Testis (tissue), 3 donors: Measurements from ENCODE around the gene SPRYD3. TPM values are rescaled to one million over a fixed set of nuclear protein-coding genes. Genes with fewer than 3 reads are reported as not detected.

ENCODE experiments used
- DNase-seq: peaks from one replicate; pipeline ENCODE4 v3.0.0-alpha.2; 2019
- H3K27ac ChIP-seq, 2 donors: fragments of 200-600 bp; sonication (generic); one replicate each; pipeline ENCODE4 v1.5.1; 2019
- H3K27me3 ChIP-seq: fragments of 200-600 bp; sonication (generic); one replicate; pipeline ENCODE4 v1.5.1; 2019
- H3K36me3 ChIP-seq: fragments of 200-600 bp; sonication (generic); one replicate; pipeline ENCODE4 v1.5.1; 2017; ENCODE audit warnings: low read depth; ENCODE audit errors: missing control alignments
- H3K4me1 ChIP-seq: fragments of 200-600 bp; sonication (generic); one replicate; pipeline ENCODE4 v1.5.1; 2019
- H3K4me3 ChIP-seq, 2 donors: fragments of 200-600 bp; sonication (generic); one replicate each; pipeline ENCODE4 v1.5.1; 2017 to 2019
- H3K9me3 ChIP-seq: fragments of 200-600 bp; sonication (generic); one replicate; pipeline ENCODE4 v1.5.1; 2017
- CTCF ChIP-seq, 3 experiments: fragments of 450-650 bp in 2 of 3; fragments of 200-600 bp in 1 of 3; sonication (generic) in 1 of 3; IDR thresholded peaks; one replicate each; pipeline ENCODE4 v1.5.1; 2016 to 2019; ENCODE audit warnings: antibody characterized with exemption in 3 of 3, mild to moderate bottlenecking in 2 of 3, moderate library complexity in 1 of 3
- POLR2A ChIP-seq: fragments of 450-650 bp; IDR thresholded peaks from one replicate; pipeline ENCODE4 v1.6.1; 2017; ENCODE audit warnings: antibody characterized with exemption, mild to moderate bottlenecking, moderate library complexity
- WGBS, 2 donors: methylation state at CpG; one replicate each; pipeline ENCODE4 v1.1.5; 2018; 5-methylcytosine and 5-hydroxymethylcytosine counted together
- intact Hi-C: fragments of 100-400 bp; cut with DNase I; formaldehyde crosslinking; loops from one replicate; pipeline ENCODE4 v1.15.1; 2023; ENCODE audit warnings: low total_unique reads
- polyA plus RNA-seq: library from polyadenylated mRNA; stranded (reverse); fragments of 350-450 nt; fragmentation: Illumina TruSeq; extraction: RNeasy Lipid Tissue Mini Kit (QIAGEN cat#74804); gene quantifications from one replicate; pipeline ENCODE4 v1.2.3, GENCODE V29; 2014; ENCODE audit warnings: low read depth, low replicate concordance; ENCODE audit not compliant: insufficient read depth
- total RNA-seq, 2 donors: library from RNA; depleted of rRNA; stranded (reverse); fragments of >200 nt; gene quantifications; one replicate each; pipeline ENCODE4 v1.2.3, GENCODE V29; 2016

The SPRYD3 gene
- total and polyA plus RNA-seq, 3 donors from 2014 or later, result 27.7 to 29.5 (median 29.5) TPM

GRCh38 chr12:53078425-53079225 lies 565 bp downstream of the SPRYD3 start:
- peaks cover 8% of the 10 kb centered on the region for H3K4me1 ChIP-seq
- H3K9me3 ChIP-seq, result no peaks in the 10 kb centered on the region
- intact Hi-C loops, result no loop called here
- H3K27ac ChIP-seq, result peak overlapping the region; percentile 91
- H3K27me3 ChIP-seq, result no peaks in the 10 kb centered on the region
- WGBS, 2 donors, result 15 to 30% methylated on average over 12 to 24 of the region's 25 CpGs
- TF ChIP-seq POLR2A (no peak), CTCF (IDR thresholded peaks at IDR 0.05) (no peak)
- DNase-seq, result no peak
- peak overlapping the region; percentile 59 to 82 for H3K4me3 ChIP-seq
- no peaks in the 10 kb centered on the region for H3K36me3 ChIP-seq

GRCh38 chr12:53077030-53077429 lies 2.2 kb downstream of the SPRYD3 start:
- DNase-seq, result no peak
- H3K36me3 ChIP-seq, result no peaks in the 10 kb centered on the region
- WGBS, 2 donors, result 95 to 97% methylated on average over 8 of the region's 8 CpGs
- no peaks in the 10 kb centered on the region for H3K27me3 ChIP-seq
- H3K27ac ChIP-seq, result no peak overlapping the region
- H3K9me3 ChIP-seq, result no peaks in the 10 kb centered on the region
- TF ChIP-seq CTCF (IDR thresholded peaks at IDR 0.05) (no peak), POLR2A (no peak)
- no peak overlapping the region for H3K4me3 ChIP-seq
- intact Hi-C loops, result no loop called here
- peaks cover 22% of the 10 kb centered on the region for H3K4me1 ChIP-seq

GRCh38 chr12:53076461-53076860 lies 2.7 kb downstream of the SPRYD3 start:
- TF ChIP-seq POLR2A, result no peak
- TF ChIP-seq CTCF (IDR thresholded peaks at IDR 0.05), result no peak
- Histone ChIP-seq H3K4me3 (no peak overlapping the region), H3K36me3 (no peaks in the 10 kb centered on the region), H3K4me1 (peaks cover 25% of the 10 kb centered on the region), H3K9me3 (no peaks in the 10 kb centered on the region), H3K27me3 (no peaks in the 10 kb centered on the region), H3K27ac (peak overlapping the region in 1 of 2 donors; percentile 56)
- 87 to 96% methylated on average over 3 of the region's 3 CpGs for WGBS, 2 donors
- intact Hi-C loops, result no loop called here
- no peak for DNase-seq

GRCh38 chr12:53074999-53075370 lies 4.2 kb downstream of the SPRYD3 start:
- peaks cover 40% of the 10 kb centered on the region for H3K4me1 ChIP-seq
- no peaks in the 10 kb centered on the region for H3K9me3 ChIP-seq
- no peaks in the 10 kb centered on the region for H3K36me3 ChIP-seq
- intact Hi-C loops, result no loop called here
- no peaks in the 10 kb centered on the region for H3K27me3 ChIP-seq
- H3K4me3 ChIP-seq, result no peak overlapping the region
- DNase-seq, result no peak
- WGBS, 2 donors, result 85 to 94% methylated on average over 3 of the region's 3 CpGs
- TF ChIP-seq CTCF (IDR thresholded peaks at IDR 0.05) (no peak), POLR2A (no peak)
- peak overlapping the region in 1 of 2 donors; percentile 86 for H3K27ac ChIP-seq
